ENCODE data around the gene ENG.
A peak's percentile ranks its signal among the peaks of the same experiment; 100 is the strongest.

DNA sequence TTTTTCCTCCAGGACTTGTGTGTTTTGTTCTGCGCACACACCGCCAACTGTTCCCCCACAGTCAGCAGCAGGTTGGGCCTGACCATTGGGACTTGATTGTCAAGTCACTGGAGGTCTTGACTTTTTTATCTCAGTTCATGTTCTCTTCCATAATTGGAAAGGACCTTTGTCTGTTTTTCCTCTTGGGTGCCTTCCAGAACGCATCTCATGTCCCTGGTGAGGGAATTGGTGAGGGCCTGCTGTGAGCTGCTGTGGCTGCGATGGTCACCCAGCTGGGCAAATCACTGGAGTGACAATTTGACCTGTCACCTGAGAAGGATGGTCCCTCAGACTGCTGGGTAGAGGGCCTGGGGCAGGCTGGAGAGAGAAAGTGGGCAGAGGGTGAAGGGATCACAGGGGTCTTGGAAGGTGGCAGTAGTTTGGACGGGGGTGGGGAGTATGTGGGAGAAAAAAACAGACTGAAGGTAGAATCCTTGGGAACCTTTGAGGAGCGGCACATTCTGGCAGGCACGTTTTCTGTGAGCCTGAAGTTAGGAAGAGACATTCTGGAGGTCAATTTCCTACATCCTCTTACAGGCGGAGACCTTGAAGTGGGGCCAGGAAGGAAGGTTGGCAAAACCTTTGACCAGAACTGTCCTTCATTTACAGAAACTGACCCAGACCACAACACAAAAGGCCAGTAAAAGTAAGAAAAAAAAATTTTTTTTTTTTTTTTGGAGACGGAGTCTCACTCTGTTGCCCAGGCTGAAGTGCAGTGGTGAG lies 64.2 kb downstream of the ENG start:
- TF ChIP-seq CTCF (IDR thresholded peaks at IDR 0.05 in 8 of 11, conservative IDR thresholded peaks at IDR 0.05 in 3 of 11) (no peak), POLR2AphosphoS5 (IDR thresholded peaks at IDR 0.05) (peak in 2 of 3 donors; percentile 19 to 29)
